Stomach (tissue), 9 donors: ENCODE measurements around the gene VSTM2L. TPM values are rescaled to one million over a fixed set of nuclear protein-coding genes. Genes with fewer than 3 reads are reported as not detected.

Source experiments
- DNase-seq, 2 donors: peaks; one replicate each; pipeline versions ENCODE4 v3.0.0 to v3.0.0-alpha.2; 2013 to 2019
- H3K27ac ChIP-seq, 5 donors: fragments of 200-600 bp in 4 of 5; sonication (generic) in 4 of 5; one replicate each; pipeline ENCODE4 v1.5.1; 2013 to 2019; ENCODE audit warnings: mild to moderate bottlenecking in 1 of 5, moderate library complexity in 1 of 5
- H3K27me3 ChIP-seq, 3 donors: fragments of 200-600 bp; sonication (generic); one replicate each; pipeline ENCODE4 v1.5.1; 2017 to 2019; ENCODE audit warnings: mixed run types in 1 of 3
- H3K36me3 ChIP-seq, 4 donors: fragments of 200-600 bp; sonication (generic); 1 replicate in 3 of 4; 2 replicates in 1 of 4; pipeline ENCODE4 v1.5.1; 2016 to 2019
- H3K4me1 ChIP-seq, 4 donors: fragments of 200-600 bp; sonication (generic); one replicate each; pipeline ENCODE4 v1.5.1; 2016 to 2019
- H3K4me3 ChIP-seq, 4 donors: fragments of 200-600 bp; sonication (generic) in 3 of 4; one replicate each; pipeline ENCODE4 v1.5.1; 2016 to 2019; ENCODE audit warnings: mild to moderate bottlenecking in 1 of 4
- H3K9me3 ChIP-seq, 4 donors: fragments of 200-600 bp; sonication (generic); one replicate each; pipeline ENCODE4 v1.5.1; 2016 to 2019
- CTCF ChIP-seq, 7 experiments: fragments of 450-650 bp in 4 of 7; fragments of 200-600 bp in 3 of 7; sonication (generic) in 3 of 7; IDR thresholded peaks; one replicate each; pipeline ENCODE4 v1.5.1; 2016 to 2019; ENCODE audit warnings: antibody characterized with exemption in 7 of 7, control low read depth in 2 of 7, mild to moderate bottlenecking in 1 of 7
- EP300 ChIP-seq: sonication (generic); formaldehyde crosslinking; IDR thresholded peaks from one replicate; pipeline ENCODE4 v1.6.1; 2017; ENCODE audit warnings: antibody characterized with exemption
- POLR2A ChIP-seq, 4 donors: fragments of 450-650 bp; IDR thresholded peaks; one replicate each; pipeline ENCODE4 v1.6.1; 2016; ENCODE audit warnings: antibody characterized with exemption in 4 of 4, control low read depth in 2 of 4, mild to moderate bottlenecking in 1 of 4, moderate library complexity in 1 of 4
- POLR2AphosphoS5 ChIP-seq, 3 donors: sonication (generic); formaldehyde crosslinking; IDR thresholded peaks; one replicate each; pipeline ENCODE4 v1.6.1; 2016; ENCODE audit warnings: antibody characterized with exemption in 3 of 3
- WGBS, 5 donors: extraction: QIAGEN DNeasy Blood & Tissue Kit in 3 of 5; methylation state at CpG; one replicate each; pipeline versions ENCODE4 v1.1.5 to v1.1.7; 2013 to 2018; 5-methylcytosine and 5-hydroxymethylcytosine counted together
- intact Hi-C: fragments of 100-400 bp; cut with DNase I; formaldehyde crosslinking; loops from one replicate; pipeline ENCODE4 v1.15.1; 2023; ENCODE audit warnings: low total_unique reads
- polyA plus RNA-seq, 3 donors: library from polyadenylated mRNA; stranded (reverse); fragments of 200-250 nt; gene quantifications; one replicate each; pipeline ENCODE4 v1.2.3, GENCODE V29; 2013
- total RNA-seq, 5 donors: library from RNA; depleted of rRNA; stranded (reverse); fragments of >200 nt; gene quantifications; one replicate each; pipeline versions ENCODE4 v1.1.0 to v1.2.3, GENCODE V29; 2014 to 2016
- donor health status: healthy with polysubstance abuse.
- donor health status: Bipolar disorder and iron deficiency.
- donor health status: healthy.

Gene VSTM2L
- total and polyA plus RNA-seq, 8 donors: 1.1 to 18.3 (median 3.4) TPM; not detected in 2

DNA sequence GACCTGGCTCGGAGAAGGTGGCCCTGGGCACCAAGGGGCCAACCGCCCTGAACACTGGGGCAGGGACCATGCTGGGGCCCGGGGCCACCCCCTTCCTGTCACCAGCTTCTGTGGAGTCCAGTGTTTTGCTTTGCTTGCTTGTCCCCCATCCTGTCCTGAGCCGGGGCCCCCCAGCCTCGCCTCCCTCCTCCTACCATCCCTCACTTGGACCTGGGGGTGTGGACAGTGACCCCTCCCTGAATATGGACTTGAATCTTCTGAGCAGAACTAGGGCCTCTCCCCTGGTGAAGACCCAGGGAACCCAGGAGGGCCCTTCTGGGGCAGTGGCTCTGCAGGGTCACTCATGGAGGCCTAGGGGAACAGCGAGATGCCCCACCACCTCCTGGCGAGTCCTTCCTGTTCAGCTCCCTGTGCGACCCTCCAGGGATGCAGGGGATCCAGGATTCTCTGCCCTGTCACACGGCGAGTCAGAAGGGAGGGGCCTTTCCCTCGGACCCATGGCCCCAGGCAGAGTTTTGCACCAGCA lies 41.6 kb downstream of the VSTM2L start:
- peaks cover 0 to 13% (median 0%) of the 10 kb centered on the region in 3 donors for H3K27me3 ChIP-seq
- no peaks in the 10 kb centered on the region for H3K36me3 ChIP-seq
- H3K9me3 ChIP-seq: peaks cover 0 to 12% (median 0%) of the 10 kb centered on the region in 4 donors
- H3K4me3 ChIP-seq: no peak overlapping the region
- TF ChIP-seq POLR2A (IDR thresholded peaks at IDR 0.05) (no peak), CTCF (IDR thresholded peaks at IDR 0.05) (no peak), POLR2AphosphoS5 (IDR thresholded peaks at IDR 0.05) (no peak), EP300 (no peak)
- WGBS, 5 donors: 66 to 94% (median 71%) methylated on average over 5 to 11 of the region's 11 CpGs
- DNase-seq: peak in 1 of 2 donors; percentile 21
- H3K4me1 ChIP-seq: peaks cover 0 to 3% (median 0%) of the 10 kb centered on the region in 4 donors
- H3K27ac ChIP-seq: peak overlapping the region in 2 of 5 donors; percentile 26 to 37
- intact Hi-C loops: no loop called here

DNA sequence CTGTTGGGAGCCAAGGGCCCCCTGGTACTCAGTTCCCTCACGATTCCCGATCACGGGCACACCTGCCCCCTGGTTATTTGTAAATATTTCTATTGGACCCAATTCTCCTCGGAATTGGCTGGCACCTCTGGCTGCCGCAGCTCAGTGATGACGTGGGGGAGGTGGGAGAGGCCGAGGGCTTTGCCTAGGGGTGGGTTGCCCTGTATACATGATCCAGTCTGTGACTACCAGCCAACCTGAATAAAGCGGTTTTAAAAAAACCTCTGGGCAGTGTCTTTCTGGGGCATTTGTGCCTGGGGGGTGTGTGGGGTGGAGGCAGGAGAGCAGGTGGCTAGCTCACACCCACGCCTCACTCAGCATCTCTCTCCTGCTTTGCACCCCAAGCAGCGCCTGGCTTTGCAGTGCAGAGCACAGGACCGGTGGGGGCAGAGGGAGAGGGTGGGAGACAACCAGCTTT lies 42.2 kb downstream of the VSTM2L start:
- Histone ChIP-seq H3K4me3 (no peak overlapping the region), H3K9me3 (peaks cover 0 to 12% (median 0%) of the 10 kb centered on the region in 4 donors), H3K27ac (peak overlapping the region in 2 of 5 donors; percentile 26 to 37), H3K36me3 (no peaks in the 10 kb centered on the region), H3K27me3 (peaks cover 0 to 13% (median 0%) of the 10 kb centered on the region in 3 donors), H3K4me1 (peaks cover 0 to 3% (median 0%) of the 10 kb centered on the region in 4 donors)
- intact Hi-C loops: no loop called here
- TF ChIP-seq EP300 (no peak), POLR2AphosphoS5 (IDR thresholded peaks at IDR 0.05) (no peak), CTCF (IDR thresholded peaks at IDR 0.05) (no peak), POLR2A (IDR thresholded peaks at IDR 0.05) (no peak)
- DNase-seq: peak; percentile 24 to 43
- 21 to 42% (median 34%) methylated on average over 11 of the region's 11 CpGs for WGBS, 5 donors

GRCh38 chr20:37946946-37947345 lies 44.0 kb downstream of the VSTM2L start:
- 88 to 95% (median 91%) methylated on average over 5 of the region's 5 CpGs for WGBS, 5 donors
- peaks cover 0 to 13% (median 0%) of the 10 kb centered on the region in 3 donors for H3K27me3 ChIP-seq
- TF ChIP-seq EP300 (no peak), POLR2A (IDR thresholded peaks at IDR 0.05) (no peak)
- H3K9me3 ChIP-seq: peaks cover 0 to 12% (median 0%) of the 10 kb centered on the region in 4 donors
- H3K4me3 ChIP-seq: no peak overlapping the region
- intact Hi-C loops: no loop called here
- H3K27ac ChIP-seq: no peak overlapping the region
- no peak for DNase-seq
- H3K36me3 ChIP-seq: no peaks in the 10 kb centered on the region
- peaks cover 0 to 3% (median 0%) of the 10 kb centered on the region in 4 donors for H3K4me1 ChIP-seq

GRCh38 chr20:37947943-37948342 lies 45.0 kb downstream of the VSTM2L start:
- DNase-seq: no peak
- peaks cover 0 to 12% (median 0%) of the 10 kb centered on the region in 4 donors for H3K9me3 ChIP-seq
- no peaks in the 10 kb centered on the region for H3K36me3 ChIP-seq
- peaks cover 0 to 3% (median 0%) of the 10 kb centered on the region in 4 donors for H3K4me1 ChIP-seq
- H3K27ac ChIP-seq: no peak overlapping the region
- TF ChIP-seq CTCF (IDR thresholded peaks at IDR 0.05) (no peak), EP300 (no peak), POLR2AphosphoS5 (IDR thresholded peaks at IDR 0.05) (no peak), POLR2A (IDR thresholded peaks at IDR 0.05) (no peak)
- 83 to 96% (median 92%) methylated on average over 6 of the region's 6 CpGs for WGBS, 5 donors
- peaks cover 0 to 13% (median 0%) of the 10 kb centered on the region in 3 donors for H3K27me3 ChIP-seq
- no peak overlapping the region for H3K4me3 ChIP-seq
- intact Hi-C loops: no loop called here

DNA sequence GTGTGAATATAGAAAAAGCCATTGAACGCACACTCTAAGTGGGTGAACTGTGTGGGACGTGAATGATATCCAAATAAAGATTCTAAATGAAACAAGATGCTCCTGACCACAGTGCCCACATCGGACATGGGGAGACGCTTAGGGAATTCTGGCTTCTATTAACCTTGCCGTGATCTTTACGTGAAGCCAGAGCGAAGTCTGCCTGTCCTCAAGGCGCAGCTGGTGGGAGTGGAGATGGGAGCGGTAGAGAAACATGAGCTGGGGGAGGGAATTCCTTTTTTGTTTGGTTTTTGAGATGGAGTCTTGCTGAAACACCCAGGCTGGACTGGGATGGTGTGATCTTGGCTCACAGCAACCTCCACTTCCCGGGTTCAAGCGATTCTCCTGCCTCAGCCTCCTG lies 46.0 kb downstream of the VSTM2L start:
- TF ChIP-seq CTCF (IDR thresholded peaks at IDR 0.05): no peak
- TF ChIP-seq POLR2A (IDR thresholded peaks at IDR 0.05): no peak
- no peak for TF ChIP-seq POLR2AphosphoS5 (IDR thresholded peaks at IDR 0.05)
- no peak for TF ChIP-seq EP300
- Histone ChIP-seq H3K27me3 (peaks cover 0 to 13% (median 0%) of the 10 kb centered on the region in 3 donors), H3K4me3 (no peak overlapping the region), H3K9me3 (peaks cover 0 to 12% (median 0%) of the 10 kb centered on the region in 4 donors), H3K36me3 (no peaks in the 10 kb centered on the region), H3K4me1 (peaks cover 0 to 3% (median 0%) of the 10 kb centered on the region in 4 donors), H3K27ac (no peak overlapping the region)
- DNase-seq: no peak
- intact Hi-C loops: no loop called here
- 88 to 95% (median 89%) methylated on average over 11 of the region's 11 CpGs for WGBS, 5 donors
